NCI-H1436 treated with DMSO at 0.1 percent for 48 hours (cell line): ENCODE measurements around the gene WDR72.
"Not testable (repeated sequence)": the region's sequence is repeated elsewhere in the genome, so short reads cannot be mapped to it uniquely, and the experiment has no call there.

Experiments
- DNase-seq: peaks from one replicate; lab custom pipeline; 2025; lab: John Stamatoyannopoulos, UW

WDR72 gene

DNA sequence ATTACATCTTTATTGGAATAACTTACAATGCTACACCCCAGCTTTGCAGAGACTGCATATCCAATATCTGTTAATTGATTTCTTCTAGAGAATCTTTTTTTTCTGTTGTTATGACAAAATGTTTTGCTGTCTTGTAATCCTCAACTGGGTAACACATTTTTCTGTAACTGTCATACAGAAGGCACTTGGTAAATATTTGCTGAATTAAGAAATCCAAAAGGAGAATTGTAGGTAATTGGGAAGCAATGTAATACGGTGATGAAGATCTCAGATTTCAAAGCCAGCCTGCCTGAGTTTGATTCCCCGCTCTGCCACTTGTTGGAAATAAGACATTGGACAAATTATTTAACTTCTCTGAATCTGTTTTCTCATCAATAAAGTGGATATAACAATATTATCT lies 169.1 kb downstream of the WDR72 start:
- DNase-seq, result no peak

DNA sequence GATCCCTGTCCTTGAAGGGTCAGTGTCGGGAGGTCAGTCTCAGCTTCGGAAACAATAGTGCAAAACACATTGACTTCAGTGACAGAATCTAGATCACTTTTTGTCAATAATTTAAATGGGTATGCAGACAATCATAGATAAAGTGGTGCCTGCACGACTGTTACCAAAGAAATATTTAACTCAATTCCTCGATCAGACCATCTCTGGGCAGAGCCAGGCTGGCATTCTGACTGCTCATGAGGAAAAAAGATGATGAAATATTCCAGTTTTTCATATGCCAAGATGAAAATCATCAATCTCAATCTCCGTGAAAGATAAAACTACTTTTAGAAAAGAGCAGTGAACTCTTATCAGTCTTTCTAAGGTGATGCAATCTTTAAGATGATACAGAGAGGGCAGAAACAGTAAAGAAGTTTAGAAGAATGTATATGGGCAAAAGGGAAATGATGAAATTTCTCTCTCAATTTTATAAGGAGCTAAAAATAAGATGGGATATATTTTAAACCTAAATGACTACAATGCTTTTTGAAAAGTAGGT lies 169.9 kb downstream of the WDR72 start:
- no peak for DNase-seq

DNA sequence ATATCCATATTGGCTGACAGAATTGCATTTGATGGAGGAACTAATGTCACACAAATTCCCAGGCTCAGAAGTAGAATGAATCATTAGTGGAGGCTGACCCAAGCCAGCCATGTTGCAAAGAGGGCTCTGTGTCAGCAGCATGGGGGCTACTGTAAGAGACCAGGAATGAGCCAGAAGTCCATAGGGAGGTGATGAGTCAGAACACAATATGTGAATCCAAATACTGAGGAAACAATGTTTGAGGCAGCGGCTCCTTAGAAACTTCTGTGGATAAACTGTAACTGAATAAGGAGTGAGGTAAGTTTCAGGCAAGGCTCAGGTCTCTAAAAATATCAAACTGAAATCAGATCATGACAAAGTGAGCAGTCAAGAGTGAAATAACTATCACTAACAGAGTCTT lies 170.7 kb downstream of the WDR72 start:
- DNase-seq, result no peak

DNA sequence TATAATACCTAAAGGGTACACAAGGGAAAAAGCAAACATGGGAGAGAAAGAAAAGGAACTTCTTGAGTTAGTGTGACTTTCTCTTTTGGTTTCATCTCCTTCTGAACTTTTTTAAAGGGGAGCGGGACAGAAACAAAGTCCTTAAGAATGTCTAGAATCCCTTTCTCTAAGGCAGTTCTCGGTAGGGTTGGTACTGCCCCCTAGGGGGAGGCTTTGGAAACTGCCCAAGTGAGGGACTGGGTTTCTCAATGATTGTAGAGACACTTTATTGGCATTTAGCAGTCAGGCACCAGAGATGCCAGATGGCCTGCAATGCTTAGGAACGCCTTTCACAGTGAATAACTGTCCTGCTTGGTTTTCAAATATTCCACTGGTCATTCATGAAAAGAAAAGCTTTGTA lies 172.7 kb downstream of the WDR72 start:
- no peak for DNase-seq

DNA sequence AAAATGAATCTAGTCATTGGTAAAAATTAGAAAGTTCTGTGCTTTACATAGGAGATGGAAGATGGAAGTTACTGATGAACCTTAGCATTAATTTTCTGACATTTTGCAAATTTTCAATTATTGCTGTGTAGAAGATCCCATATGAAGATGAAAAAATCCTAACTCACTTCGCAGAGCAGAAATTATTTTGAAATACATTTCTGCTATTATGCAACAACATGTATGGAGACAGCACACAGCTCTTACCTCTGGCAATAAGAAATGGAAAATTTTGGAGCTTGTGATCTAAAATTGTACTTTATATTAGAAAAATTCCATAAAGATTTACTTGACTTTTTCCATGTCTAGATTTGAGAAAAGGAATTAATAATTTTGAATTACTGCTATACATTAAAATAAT lies 177.9 kb downstream of the WDR72 start:
- no peak for DNase-seq

DNA sequence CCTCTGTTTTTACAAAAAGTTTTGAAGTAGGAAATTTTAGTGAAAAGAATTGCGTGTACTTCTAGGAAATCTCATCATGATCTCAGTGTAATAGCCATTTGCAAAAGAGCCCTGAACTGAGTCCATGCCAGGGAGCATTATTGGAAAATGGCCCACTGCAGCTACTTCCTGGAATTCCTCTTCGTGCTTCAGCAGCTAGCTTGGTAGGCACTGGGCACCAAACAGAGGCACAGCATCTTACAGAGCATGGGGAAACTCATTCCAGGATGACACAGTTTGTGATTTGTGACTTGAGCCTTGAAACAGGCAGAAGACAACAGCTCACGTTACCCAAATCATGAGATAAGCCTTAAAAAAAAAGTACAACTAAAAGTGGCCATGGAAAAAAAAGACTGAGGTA lies 179.1 kb downstream of the WDR72 start:
- DNase-seq, result no peak

DNA sequence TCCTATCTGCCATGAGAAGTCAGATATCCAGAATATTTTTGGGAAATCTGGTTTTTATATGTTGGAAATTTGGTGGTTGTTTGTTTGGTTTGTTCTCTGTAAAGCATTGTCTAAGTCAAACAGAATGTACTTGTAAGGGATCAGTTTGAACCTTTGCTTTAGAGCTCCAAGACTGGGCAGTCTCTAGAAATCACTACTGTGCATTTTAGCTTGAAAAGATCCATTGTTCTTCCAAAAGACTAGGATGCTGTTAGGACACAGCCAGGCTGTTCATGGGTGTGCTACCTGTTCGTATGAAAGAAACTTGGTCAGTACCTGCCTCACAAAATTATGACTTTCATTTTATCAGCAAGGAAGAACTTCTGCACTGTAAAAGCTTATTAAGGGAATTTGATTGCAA lies 182.6 kb downstream of the WDR72 start:
- DNase-seq, result no peak

DNA sequence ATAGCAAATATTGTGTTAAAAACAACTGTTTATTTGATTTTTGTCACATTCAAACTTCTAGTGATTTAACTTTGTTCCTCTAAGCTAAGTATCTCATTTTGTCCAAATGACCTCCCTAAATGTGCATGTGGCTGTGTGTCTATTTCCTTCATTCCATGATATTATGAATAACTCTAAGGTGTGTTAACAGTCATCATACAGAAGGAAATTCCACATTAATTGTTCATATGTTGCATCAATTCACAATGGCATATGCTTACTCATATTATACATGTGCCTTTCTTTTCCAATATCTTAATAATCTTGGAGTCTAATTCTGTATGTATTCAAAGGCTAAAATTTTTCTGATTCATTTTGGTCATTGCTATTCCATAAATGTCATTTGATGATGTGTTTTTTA lies 186.4 kb downstream of the WDR72 start:
- no peak for DNase-seq

DNA sequence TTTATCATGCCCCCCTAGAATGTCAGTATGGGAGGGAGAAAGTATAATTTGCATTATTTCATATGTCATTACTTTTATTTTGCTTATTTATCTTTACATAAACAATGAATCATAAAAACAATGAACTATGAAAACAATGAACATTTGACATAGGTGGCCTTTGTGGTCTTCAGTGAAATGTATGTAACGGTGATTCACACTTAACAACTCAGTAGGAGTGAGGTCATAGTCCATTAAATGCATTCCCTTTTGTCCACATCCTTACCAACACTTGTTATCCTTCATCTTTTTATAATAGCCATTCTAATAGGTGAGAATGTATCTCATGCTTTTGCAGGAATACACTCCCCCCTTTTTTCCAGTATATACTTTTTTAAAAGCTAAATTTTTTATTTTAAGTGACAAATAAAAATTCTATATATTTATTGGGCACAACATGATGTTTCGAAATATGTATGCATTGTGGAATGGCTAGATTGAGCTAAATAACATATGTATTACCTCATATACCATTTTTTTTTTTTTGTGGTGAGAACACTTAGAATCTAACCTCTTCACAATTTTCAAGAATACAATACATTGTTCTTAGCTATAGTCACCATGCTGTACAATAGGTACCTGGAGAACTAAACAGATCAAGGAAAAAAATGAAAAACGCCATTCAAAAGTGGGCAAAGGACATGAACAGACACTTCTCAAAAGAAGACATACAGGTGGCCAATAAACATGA lies 189.5 kb downstream of the WDR72 start:
- DNase-seq, result no peak

DNA sequence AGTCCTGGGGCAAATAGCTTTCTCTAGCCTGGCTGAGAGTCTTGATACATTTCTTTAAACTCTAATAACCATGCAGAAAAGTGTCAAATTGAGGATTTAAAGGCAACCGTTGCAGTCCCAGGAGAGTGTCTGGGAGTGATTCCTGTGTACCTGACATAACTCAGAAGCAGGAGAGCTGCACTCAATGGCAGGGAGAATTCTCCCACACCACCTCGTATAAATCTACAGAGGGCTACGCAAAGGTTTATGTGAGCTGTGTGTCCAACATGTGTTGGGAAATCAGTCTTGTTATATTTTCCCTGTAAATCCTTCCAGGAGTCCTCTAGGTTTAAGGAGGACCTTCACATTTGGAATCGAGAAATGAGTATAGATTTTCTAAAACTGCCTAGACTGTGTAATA lies 192.6 kb downstream of the WDR72 start:
- no peak for DNase-seq

DNA sequence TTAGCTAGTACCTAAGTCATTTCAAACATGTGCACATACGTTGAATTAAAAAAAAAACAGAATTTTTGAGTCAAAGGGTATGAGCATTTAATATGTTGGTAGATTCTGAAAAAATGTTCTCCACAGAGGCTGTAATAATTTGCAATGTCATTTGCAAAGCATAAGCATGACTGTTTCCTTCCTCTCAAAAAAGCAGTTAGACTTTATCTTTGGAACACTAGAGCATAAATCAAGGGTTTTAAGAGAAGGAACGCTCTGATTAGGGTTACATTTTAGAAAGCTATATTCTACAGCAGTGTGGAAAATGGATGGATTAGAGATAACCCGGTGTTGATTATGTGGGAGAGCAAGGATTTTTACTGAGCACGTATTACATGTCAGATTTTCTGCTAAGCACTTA lies 193.7 kb downstream of the WDR72 start:
- DNase-seq, result no peak

DNA sequence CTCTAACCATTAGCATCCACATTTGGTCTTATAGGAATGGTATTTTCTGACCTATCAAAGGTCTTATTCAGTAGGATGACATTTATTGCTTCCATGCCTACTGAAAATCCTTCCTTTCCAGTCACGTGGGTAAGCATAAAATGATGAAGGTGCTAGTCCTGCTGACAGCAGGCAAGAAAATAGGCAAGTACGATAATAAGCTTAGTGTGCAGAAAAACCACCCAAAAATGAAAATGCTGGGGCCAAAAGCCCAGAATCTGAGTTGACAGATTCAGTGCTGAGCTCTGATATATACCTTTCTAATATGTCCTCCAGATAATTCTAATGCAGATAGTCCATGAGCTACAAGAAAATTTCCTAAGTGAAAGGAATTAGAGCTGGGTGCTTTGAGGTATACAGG lies 194.8 kb downstream of the WDR72 start:
- DNase-seq, result no peak

DNA sequence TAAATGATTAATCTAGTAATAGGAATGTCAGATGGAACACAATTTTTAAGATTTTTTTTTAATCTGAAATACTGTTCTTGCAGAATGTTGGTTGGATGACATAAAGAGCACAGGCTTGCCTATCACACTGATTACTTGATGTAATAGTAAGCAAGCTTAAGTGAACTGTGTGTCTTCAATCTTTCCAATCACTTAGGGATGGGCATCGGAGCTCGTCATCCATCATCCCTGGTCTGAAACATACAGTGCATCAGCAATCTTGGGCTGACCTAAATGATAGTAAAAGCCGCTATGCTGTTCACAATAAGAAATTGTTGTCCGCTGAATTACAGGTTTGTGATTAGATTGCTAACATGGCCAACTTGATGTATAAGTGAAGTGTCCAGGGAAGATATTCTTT lies 195.8 kb downstream of the WDR72 start:
- no peak for DNase-seq

DNA sequence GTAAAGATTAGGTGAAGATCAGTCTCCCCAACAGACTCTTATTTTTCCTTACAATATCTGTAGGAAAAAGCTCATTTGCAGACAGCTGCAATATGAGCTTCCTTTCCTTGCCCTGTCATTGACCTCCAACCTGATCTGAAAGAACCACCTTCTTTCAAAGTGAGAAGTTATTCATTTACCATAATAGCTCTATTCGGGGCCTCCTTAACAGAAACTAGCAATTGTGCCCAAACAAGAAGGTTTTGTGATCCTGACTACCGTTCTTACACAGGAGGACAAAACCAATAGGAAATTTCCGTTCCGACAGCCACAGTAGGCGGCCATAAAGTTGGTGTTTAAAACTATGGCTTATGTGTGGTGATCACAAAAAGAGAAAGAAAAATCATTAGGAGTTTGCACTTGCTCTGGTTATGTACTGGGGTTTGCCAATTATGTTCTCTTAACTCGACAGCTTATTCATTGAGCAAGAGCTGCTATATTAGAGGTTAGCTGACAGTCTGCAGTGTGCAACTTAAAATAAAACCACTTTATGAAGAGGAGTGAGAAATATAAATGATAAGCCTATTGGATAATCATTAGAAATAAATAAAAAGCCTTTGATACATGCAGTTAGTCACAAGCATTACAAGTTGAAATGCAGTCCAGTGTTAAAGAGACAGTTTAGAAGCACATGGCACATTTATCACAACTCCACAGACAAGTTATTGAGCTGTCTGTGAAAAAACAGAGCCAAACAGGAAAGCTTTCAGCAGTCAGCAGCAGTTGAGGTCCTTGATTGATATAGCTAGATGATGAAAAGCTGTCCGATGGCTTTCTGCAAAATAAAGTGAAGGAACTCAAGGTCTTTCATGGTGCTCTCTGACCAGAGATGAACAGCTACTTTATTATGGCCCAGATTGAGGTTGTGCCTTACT lies 199.8 kb downstream of the WDR72 start:
- DNase-seq, result no peak

DNA sequence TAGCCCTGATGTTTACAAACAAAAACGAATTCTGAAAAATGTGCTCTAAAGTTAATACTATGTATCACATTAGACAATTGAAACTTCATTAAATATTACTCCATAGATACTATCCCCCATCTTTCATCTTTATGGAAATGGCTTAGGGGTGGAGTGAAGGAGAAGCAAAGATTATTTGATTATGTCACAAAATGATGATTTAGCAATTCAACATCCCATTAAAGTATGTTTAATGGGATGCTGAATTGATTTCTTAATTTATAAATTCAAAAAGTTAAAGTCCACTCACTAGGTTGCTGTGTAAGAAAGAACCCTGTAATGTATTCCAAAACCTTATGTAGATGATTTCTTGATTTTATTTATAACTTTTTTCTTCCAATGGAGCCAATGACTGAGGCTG lies 201.1 kb downstream of the WDR72 start:
- DNase-seq, result no peak

DNA sequence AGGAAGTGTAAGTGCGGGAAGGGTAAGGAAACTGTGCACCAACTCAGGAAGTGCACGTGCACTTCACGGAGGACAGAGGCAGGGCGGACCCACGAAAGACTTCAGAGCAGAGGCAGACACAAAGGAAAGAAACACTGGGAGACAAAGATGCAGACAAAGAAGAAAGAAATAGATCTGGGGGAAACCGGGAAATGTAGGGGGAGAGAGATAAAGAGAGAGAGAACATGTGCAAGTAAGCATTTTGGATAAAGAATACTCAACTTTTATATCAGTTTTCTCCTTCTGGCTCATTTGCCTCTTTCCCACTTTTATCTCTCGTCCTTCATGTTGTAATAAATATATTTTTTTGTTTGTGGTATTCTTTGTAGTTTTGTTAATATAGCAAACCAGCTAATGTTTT lies 204.2 kb downstream of the WDR72 start:
- DNase-seq, result no peak

DNA sequence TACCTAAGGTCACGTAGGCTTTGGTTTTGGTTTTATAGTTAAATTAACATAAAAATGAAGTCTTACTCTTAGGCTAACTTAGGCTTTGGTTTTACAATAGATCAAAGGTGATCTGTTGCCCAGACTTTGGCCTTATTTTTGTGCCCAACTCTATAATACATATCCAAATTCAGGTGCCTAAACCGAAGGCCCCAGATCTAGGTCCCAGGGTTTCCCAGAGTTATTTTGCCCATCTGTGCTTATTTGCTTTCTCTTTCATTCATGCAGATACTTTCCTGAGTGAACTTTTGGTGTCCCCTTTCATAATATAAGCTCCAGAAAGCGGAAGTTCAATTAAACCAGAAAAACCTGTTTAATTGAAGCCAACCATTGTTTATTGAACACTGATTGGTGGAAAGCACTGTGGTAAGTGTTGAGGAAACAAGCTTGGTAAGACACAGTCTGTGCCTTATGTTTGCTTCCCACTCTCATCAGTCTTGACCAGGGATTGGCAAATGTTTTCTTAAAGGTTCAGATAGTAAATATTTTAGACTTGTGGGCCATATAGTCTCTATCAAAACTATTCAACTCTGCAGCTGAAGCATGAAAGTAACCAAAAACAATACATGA lies 209.7 kb downstream of the WDR72 start:
- no peak for DNase-seq

DNA sequence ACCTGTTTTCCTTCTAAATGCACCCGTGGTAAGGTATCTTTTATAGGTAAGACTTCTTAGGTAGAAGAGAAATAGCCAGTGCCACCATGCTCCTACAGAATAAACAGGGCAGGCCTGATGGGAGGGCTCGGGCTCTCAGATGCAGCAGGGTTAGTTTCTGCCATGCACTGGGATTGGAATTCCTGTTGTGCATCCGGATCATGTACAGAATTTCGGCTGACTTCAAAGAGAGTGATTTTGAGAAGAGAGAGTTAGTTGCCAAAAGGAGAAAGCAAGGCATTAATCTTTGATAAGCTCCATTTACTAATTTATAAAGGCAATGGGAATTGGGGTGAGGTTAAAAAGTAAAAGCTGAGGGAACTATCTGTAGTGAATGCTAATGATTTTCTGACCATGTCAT lies 211.2 kb downstream of the WDR72 start:
- no peak for DNase-seq

DNA sequence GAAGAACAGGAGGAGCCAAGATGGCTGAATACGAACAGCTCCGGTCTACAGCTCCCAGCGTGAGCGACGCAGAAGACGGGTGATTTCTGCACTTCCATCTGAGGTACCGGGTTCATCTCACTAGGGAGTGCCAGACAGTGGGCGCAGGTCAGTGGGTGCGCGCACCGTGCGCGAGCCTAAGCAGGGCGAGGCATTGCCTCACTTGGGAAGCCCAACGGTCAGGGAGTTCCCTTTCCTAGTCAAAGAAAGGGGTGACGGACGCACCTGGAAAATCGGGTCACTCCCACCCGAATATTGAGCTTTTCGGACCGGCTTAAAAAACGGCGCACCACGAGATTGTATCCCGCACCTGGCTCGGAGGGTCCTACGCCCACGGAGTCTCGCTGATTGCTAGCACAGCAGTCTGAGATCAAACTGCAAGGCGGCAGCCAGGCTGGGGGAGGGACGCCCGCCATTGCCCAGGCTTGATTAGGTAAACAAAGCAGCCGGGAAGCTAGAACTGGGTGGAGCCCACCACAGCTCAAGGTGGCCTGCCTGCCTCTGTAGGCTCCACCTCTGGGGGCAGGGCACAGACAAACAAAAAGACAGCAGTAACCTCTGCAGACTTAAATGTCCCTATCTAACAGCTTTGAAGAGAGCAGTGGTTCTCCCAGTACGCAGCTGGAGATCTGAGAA lies 218.7 kb downstream of the WDR72 start:
- not testable (repeated sequence) for DNase-seq

DNA sequence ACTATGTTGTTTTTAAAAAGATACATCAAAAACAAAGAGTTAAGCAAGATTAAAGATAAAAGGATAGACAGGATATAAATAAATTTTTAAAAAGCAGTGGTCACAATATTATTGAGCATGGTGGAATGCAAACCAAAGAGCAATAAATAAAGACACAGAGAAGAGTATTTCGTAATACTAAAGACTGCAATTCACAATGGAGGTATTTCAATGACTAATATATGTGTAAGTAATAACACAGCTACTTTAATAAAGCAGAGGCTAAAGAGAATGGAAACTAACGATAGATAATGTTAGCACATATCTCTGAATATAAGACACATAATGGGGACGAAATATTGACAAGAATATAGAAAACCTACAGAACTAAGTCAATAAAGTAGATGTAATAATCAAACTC lies 219.6 kb downstream of the WDR72 start:
- no peak for DNase-seq

DNA sequence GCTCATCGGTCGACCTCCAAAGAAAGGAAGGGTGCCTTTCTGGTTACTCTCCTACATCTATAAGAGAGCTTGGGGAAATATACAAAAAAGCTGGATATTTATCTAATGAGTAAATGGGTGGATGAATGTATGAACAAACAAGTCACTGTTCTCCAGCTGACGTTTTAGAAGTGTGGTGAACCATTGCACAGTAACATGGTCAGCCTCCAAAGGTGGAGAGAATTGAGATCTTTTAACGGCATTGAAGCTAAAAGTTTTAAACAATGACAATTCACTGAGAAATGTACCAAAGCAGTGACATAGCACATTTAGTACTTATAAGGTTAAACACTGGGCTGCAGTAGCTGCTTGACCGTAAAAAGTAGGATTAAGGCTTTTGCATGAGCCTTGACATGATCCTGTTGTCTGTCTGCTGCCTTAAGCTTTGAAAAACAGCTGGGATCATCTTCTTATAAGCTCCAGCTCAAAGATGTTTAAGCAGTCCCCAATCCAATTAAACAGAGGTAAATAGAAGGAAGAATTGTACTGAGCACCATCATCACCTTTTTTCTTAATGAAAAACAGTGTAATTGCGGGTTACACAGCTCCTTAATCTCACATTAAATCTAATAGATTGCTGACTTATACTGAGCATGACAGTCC lies 222.9 kb downstream of the WDR72 start:
- no peak for DNase-seq

DNA sequence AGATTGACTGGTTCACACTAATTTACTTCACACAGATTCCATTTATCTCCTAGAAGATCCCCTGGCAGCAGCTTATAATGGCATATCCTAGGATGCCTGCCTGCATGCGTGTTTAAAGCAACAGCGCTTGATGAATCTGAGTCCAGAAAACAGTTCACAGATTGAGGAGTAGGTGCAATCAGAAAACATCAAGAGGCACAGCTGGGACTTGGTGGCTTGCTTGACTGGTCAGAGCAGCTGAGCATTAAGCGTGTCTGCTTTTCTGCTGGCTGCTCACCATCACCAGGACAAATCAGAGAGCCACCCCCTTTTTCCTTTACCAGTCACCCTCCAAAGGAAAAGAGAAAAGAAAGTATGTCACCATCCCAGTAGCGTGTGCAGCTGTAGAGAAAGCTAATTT lies 223.6 kb downstream of the WDR72 start:
- DNase-seq, result no peak
